Measurements from ENCODE around the gene METTL23.

DNA sequence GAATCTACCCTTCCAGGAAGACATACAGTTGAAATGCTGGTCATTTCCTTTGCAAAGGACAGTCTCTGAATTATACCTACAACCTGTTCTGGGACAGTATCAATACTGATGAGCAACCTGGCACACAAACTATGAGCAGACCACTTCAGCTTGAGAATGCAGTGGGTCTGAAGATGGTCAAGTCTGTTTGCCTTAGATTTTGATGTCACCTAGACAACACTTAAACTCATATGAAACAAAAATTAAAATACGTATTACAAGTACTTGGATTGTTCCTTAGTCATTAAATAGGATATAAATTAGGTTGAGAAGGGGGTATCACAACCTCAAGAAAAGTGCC lies 6.9 kb downstream of the METTL23 start:
- TF ChIP-seq, protein P1, sequence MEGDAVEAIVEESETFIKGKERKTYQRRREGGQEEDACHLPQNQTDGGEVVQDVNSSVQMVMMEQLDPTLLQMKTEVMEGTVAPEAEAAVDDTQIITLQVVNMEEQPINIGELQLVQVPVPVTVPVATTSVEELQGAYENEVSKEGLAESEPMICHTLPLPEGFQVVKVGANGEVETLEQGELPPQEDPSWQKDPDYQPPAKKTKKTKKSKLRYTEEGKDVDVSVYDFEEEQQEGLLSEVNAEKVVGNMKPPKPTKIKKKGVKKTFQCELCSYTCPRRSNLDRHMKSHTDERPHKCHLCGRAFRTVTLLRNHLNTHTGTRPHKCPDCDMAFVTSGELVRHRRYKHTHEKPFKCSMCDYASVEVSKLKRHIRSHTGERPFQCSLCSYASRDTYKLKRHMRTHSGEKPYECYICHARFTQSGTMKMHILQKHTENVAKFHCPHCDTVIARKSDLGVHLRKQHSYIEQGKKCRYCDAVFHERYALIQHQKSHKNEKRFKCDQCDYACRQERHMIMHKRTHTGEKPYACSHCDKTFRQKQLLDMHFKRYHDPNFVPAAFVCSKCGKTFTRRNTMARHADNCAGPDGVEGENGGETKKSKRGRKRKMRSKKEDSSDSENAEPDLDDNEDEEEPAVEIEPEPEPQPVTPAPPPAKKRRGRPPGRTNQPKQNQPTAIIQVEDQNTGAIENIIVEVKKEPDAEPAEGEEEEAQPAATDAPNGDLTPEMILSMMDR (IDR thresholded peaks at IDR 0.05; ENCODE audit: insufficient read depth, low read length, poor library complexity, severe bottlenecking): no peak
- no peak for TF ChIP-seq EZH2phosphoT487 (conservative IDR thresholded peaks at IDR 0.05; ENCODE audit: low read length)
